Stomach (tissue), 4 donors: ENCODE measurements around the gene SKOR1.

ENCODE experiments used
- CTCF ChIP-seq, 7 experiments: fragments of 450-650 bp in 4 of 7; fragments of 200-600 bp in 3 of 7; sonication (generic) in 3 of 7; IDR thresholded peaks; one replicate each; pipeline ENCODE4 v1.5.1; 2016 to 2019; ENCODE audit warnings: antibody characterized with exemption in 7 of 7, control low read depth in 2 of 7, mild to moderate bottlenecking in 1 of 7
- POLR2A ChIP-seq, 4 donors: fragments of 450-650 bp; IDR thresholded peaks; one replicate each; pipeline ENCODE4 v1.6.1; 2016; ENCODE audit warnings: antibody characterized with exemption in 4 of 4, control low read depth in 2 of 4, mild to moderate bottlenecking in 1 of 4, moderate library complexity in 1 of 4
- POLR2AphosphoS5 ChIP-seq, 3 donors: sonication (generic); formaldehyde crosslinking; IDR thresholded peaks; one replicate each; pipeline ENCODE4 v1.6.1; 2016; ENCODE audit warnings: antibody characterized with exemption in 3 of 3

- TF ChIP-seq CTCF (IDR thresholded peaks at IDR 0.05) = no peak
- TF ChIP-seq POLR2AphosphoS5 (IDR thresholded peaks at IDR 0.05) = no peak
- no peak for TF ChIP-seq POLR2A (IDR thresholded peaks at IDR 0.05)
Measured at GRCh38 chr15:67786646-67787045, 38.7 kb upstream of the SKOR1 start.
